Measurements from ENCODE around the gene RAI14. TPM values are rescaled to one million over a fixed set of nuclear protein-coding genes. Genes with fewer than 3 reads are reported as not detected.
"Not testable (repeated sequence)": the region's sequence is repeated elsewhere in the genome, so short reads cannot be mapped to it uniquely, and the experiment has no call there.

Gene RAI14
- total RNA-seq, 1 donor from 2014 or later, result 1.2 TPM

DNA sequence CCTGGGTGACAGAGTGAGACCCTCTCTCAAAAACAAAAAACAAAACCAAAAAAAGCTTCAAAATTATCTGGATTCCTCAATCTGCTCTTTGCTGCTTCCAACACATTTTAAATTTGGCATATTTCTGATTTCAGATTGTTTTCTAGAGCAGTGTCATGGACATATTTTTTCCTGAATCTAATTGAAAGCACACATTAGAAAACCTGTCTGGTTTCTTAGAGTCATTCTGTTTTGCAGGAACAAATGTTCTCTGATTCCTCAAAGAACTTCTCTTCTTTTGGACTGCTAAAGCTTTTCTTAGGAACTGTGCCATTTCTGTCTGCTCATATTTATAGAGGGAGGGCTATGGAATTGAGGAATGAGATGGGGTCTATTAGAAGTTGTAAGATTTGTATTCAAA is 81.6 kb downstream of the RAI14 start:
- H3K4me1 Mint-ChIP-seq (ENCODE audit: low read depth), result no peaks in the 10 kb centered on the region
- peaks cover 2% of the 10 kb centered on the region for H3K27me3 Mint-ChIP-seq (ENCODE audit: insufficient read depth)
- no peaks in the 10 kb centered on the region for H3K9me3 Mint-ChIP-seq
- H3K4me3 Mint-ChIP-seq, result no peak overlapping the region
- H3K27ac Mint-ChIP-seq, result no peak overlapping the region
- no peak for DNase-seq (ENCODE audit: low spot score)
- H3K36me3 Mint-ChIP-seq (ENCODE audit: low read depth), result no peaks in the 10 kb centered on the region
- intact Hi-C loops (cut with micrococcal nuclease), result no loop called here

DNA sequence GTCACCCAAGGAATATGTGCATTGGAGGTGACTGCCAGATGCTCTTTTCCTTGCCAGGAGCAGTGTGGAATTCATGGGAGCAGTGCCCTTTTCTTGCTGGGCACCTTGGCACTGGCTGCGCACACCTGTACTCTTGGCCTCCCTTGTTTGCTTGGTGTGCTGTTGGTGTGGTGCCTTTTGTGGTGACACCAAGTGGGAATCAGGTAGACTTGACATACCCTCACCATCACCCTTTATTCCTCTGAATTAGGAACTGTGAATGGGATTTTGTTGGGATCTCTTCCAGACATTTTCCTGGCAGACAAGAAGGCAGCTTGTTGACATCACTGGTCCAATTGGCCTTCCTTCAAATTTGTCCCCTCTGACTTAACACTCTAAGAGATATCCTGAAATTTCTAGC is 82.3 kb downstream of the RAI14 start:
- Mint-ChIP-seq H3K27ac (no peak overlapping the region), H3K4me1 (ENCODE audit: low read depth) (no peaks in the 10 kb centered on the region), H3K27me3 (ENCODE audit: insufficient read depth) (peaks cover 2% of the 10 kb centered on the region), H3K9me3 (no peaks in the 10 kb centered on the region), H3K36me3 (ENCODE audit: low read depth) (no peaks in the 10 kb centered on the region), H3K4me3 (no peak overlapping the region)
- intact Hi-C loops (cut with micrococcal nuclease), result no loop called here
- DNase-seq (ENCODE audit: low spot score), result no peak

DNA sequence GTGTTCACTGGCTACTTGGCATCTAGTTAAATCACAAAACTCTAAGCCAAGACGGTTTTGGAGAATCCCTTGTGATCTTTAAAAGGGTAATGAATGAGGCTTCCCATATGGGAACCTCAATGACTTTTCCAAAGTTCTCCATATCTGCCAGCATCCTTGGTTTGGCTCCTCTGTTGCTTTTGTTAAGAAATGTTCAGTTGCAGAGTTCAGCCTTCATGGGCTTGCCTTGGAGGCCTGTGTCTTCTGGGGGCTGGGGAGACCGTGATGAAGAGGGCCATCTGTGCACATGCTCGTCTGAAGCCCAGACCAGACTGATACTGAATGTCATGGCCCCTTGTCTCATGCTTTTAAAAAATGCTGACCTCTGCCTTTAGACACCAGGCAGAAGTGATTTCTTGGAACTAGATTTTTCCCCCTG is 84.3 kb downstream of the RAI14 start:
- intact Hi-C loops (cut with micrococcal nuclease), result no loop called here
- Mint-ChIP-seq H3K9me3 (no peaks in the 10 kb centered on the region), H3K36me3 (ENCODE audit: low read depth) (no peaks in the 10 kb centered on the region), H3K27ac (no peak overlapping the region), H3K27me3 (ENCODE audit: insufficient read depth) (peaks cover 2% of the 10 kb centered on the region), H3K4me1 (ENCODE audit: low read depth) (no peaks in the 10 kb centered on the region), H3K4me3 (no peak overlapping the region)
- no peak for DNase-seq (ENCODE audit: low spot score)

DNA sequence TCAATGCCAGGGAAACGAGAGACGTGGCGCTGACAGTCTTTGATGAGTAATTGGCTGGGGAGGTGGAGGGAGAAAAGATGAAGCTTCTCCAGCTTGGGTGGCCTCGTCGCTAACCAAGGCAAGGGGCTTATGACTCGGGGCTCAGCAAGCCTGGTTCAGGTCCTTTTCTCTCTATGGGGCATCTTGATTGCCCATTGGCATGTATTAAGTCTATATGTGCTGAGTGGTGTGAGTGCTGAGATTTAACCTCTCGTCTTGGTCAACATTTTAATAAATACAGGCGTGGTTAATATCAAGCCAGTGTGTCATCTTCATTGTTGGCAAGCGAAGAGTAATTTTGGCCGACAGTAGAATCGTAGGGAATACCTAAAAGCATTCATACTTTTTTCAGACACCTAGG is 85.9 kb downstream of the RAI14 start:
- intact Hi-C loops (cut with micrococcal nuclease), result no loop called here

DNA sequence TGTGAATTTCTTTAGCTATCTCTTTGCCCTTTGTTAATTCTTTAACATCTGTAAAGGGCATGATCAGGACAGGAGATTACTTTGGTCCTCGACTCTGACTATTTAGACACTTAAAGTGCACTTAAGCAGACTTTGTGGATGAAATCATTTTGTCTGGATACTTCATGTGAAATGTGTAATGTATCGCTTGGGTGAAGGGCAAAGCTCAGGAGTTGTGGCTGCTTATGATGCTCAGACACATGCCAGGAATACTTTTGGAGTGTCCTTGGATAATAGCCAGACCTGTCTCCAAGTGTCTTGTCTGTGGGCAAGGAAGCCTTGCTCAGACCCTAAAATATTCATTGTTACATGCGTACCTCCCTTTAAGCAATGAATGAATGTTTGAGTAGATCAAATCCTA is 87.8 kb downstream of the RAI14 start:
- Mint-ChIP-seq H3K27ac (no peak overlapping the region), H3K27me3 (ENCODE audit: insufficient read depth) (peaks cover 5% of the 10 kb centered on the region), H3K36me3 (ENCODE audit: low read depth) (no peaks in the 10 kb centered on the region), H3K9me3 (no peaks in the 10 kb centered on the region), H3K4me3 (no peak overlapping the region), H3K4me1 (ENCODE audit: low read depth) (no peaks in the 10 kb centered on the region)
- no peak for DNase-seq (ENCODE audit: low spot score)
- intact Hi-C loops (cut with micrococcal nuclease), result no loop called here

More for the DNA sequence above, 85.9 kb downstream of the RAI14 start:
- H3K36me3 Mint-ChIP-seq (ENCODE audit: low read depth), result no peaks in the 10 kb centered on the region
- H3K9me3 Mint-ChIP-seq, result no peaks in the 10 kb centered on the region
- H3K27me3 Mint-ChIP-seq (ENCODE audit: insufficient read depth), result peaks cover 8% of the 10 kb centered on the region
- H3K4me3 Mint-ChIP-seq, result no peak overlapping the region
- no peak for DNase-seq (ENCODE audit: low spot score)
- no peaks in the 10 kb centered on the region for H3K4me1 Mint-ChIP-seq (ENCODE audit: low read depth)
- no peak overlapping the region for H3K27ac Mint-ChIP-seq

DNA sequence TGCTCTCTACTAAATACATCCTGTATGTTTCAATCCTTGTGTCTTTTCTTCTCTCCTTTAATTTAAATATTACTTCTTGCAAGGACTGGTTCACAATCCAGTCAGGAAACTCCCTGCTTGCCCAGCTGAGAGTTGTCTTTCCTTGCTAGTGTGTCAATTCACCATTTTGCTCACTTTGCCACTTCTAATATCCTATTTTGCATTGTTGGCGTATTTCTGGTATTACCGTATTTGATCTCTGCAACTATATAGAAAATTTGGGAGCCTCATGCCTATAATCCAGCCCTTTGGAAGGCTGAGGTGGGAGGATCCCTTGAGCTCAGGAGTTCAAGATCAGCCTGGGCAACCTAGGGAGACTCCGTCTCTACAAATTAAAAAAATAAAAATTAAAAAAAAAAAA is 92.3 kb downstream of the RAI14 start:
- no peaks in the 10 kb centered on the region for H3K36me3 Mint-ChIP-seq (ENCODE audit: low read depth)
- no peak overlapping the region for H3K27ac Mint-ChIP-seq
- intact Hi-C loops (cut with micrococcal nuclease), result no loop called here
- peaks cover 5% of the 10 kb centered on the region for H3K27me3 Mint-ChIP-seq (ENCODE audit: insufficient read depth)
- H3K9me3 Mint-ChIP-seq, result no peaks in the 10 kb centered on the region
- no peak for DNase-seq (ENCODE audit: low spot score)
- no peak overlapping the region for H3K4me3 Mint-ChIP-seq
- no peaks in the 10 kb centered on the region for H3K4me1 Mint-ChIP-seq (ENCODE audit: low read depth)

DNA sequence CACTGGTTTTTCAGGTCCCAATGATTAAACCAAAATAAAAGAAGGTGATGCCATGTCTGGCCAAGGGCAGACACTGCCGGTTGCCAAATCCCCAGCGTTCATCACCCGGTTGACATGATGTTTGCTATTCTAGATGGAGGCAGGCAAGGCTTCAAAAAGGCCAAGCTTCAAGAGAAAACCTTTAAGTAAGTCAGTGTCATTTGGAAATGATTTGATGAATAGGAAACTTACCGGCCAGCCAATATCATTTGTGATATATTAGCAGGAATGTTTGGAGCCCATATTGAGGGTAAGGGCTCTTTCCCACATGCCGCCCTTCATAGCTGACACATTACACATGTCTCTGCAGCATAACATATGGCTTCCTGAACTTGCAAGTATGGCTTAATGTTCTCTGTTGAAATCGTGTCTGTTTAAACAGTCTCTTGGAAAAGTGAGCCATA is 93.3 kb downstream of the RAI14 start:
- Mint-ChIP-seq H3K36me3 (ENCODE audit: low read depth) (no peaks in the 10 kb centered on the region), H3K4me3 (no peak overlapping the region), H3K27me3 (ENCODE audit: insufficient read depth) (peaks cover 5% of the 10 kb centered on the region), H3K9me3 (no peaks in the 10 kb centered on the region), H3K4me1 (ENCODE audit: low read depth) (no peaks in the 10 kb centered on the region), H3K27ac (no peak overlapping the region)
- no peak for DNase-seq (ENCODE audit: low spot score)
- intact Hi-C loops (cut with micrococcal nuclease), result no loop called here

DNA sequence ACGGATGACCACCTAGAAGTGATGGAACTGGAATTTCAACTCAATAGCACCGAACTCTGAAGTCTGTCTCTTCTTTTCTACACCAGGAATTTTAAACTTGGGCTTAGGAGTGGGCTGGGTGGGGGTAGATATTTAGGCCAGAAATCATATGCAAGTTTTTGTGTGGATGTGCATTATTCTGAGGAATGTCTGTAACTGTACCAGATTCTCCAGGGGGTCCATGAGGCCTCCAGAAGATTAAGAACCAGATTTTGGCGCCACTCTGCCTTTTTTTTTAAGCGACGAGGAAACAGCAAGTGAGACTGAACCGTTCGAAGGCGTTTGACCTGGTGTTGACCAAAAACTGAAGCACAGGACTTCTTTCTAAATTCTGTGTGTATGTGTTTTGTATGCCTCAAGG is 94.1 kb downstream of the RAI14 start:
- no peak overlapping the region for H3K27ac Mint-ChIP-seq
- H3K27me3 Mint-ChIP-seq (ENCODE audit: insufficient read depth), result peaks cover 5% of the 10 kb centered on the region
- H3K9me3 Mint-ChIP-seq, result no peaks in the 10 kb centered on the region
- H3K4me1 Mint-ChIP-seq (ENCODE audit: low read depth), result no peaks in the 10 kb centered on the region
- DNase-seq (ENCODE audit: low spot score), result no peak
- H3K4me3 Mint-ChIP-seq, result no peak overlapping the region
- intact Hi-C loops (cut with micrococcal nuclease), result no loop called here
- H3K36me3 Mint-ChIP-seq (ENCODE audit: low read depth), result no peaks in the 10 kb centered on the region

DNA sequence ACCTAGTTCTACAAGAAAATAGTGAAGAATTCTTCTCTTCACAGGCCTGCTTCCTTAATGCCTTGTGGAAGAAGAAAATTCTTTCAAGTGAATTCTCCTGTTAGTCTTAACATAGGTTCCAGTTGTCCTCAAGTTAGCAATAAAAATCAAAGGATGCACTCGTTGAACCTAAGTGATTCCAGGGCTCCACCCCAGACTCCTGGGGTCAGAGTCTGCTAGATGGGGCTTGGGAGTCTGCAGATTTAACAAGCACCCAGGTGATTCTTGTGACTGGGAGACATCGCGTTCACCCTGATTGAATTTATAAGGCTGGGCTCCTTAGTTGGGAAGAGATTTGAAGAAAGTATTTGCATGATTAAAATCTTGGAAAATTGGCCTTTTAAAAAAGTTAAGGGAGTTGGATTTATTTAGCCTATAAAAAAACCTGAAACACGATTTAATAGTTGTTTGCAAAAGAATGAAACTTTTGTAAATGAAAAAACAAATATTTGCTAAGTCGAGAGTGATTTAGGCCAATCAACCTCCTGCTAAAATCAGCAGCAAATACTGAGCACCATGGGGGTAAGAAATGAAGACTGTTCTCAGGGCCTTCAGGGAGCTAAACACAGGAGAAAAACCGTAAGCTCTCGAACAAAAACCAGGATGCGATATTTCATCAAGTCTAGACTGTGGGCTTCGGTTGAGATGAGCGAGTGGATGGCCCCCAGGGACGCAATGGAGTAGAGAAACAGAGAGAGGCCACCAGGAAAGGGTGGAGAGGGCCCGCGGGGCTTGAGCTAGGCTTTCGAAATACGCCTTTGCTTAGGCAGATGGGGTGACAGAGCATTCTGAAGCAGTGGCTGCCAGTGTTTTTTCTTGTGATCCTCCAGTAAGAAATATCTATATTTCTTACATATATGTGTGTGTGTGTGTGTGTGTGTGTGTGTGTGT is 95.9 kb downstream of the RAI14 start:
- Mint-ChIP-seq H3K9me3 (no peaks in the 10 kb centered on the region), H3K27ac (no peak overlapping the region), H3K4me3 (no peak overlapping the region), H3K36me3 (ENCODE audit: low read depth) (no peaks in the 10 kb centered on the region), H3K4me1 (ENCODE audit: low read depth) (no peaks in the 10 kb centered on the region), H3K27me3 (ENCODE audit: insufficient read depth) (no peaks in the 10 kb centered on the region)
- no peak for DNase-seq (ENCODE audit: low spot score)
- intact Hi-C loops (cut with micrococcal nuclease), result no loop called here

DNA sequence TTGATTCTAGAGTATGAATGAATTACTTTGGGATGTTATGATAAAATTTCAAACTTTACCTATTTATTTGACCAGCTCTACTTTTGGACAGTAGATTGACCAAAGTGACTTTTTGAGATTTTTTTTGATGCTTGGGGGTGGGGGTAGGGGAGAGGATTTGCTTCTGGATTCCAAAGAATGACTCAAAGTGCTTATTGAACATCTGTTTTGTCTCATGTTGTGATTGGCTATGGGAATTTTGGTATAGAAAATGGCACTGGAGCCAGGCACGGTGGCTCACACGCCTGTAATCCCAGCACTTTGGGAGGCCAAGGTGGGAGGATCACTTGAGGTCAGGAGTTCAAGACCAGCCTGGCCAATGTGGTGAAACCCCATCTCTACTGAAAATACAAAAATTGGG is 97.1 kb downstream of the RAI14 start:
- H3K27ac Mint-ChIP-seq; DNase-seq (ENCODE audit: low spot score); H3K27me3 Mint-ChIP-seq (ENCODE audit: insufficient read depth); H3K4me3 Mint-ChIP-seq; H3K4me1 Mint-ChIP-seq (ENCODE audit: low read depth); H3K9me3 Mint-ChIP-seq; H3K36me3 Mint-ChIP-seq (ENCODE audit: low read depth); intact Hi-C loops (cut with micrococcal nuclease): not testable (repeated sequence)

DNA sequence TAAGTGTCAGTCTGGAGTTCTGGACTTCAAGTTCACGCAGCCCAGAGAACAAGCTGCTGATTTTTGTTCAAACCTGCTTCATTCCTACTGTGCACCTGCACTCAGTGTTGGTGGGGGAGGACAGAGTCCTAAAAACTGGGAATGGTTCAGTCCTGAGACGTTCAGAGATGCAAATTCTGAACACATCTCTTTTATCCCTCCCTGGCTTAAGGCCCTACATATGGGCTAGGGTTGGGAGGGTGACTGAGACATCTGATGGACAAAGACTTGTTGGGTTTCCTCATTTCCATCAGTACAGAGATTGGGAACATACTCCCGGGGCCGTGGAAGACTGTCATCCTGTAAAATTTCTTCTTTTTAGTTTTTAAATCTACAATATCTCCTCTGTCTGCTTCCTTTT is 99.8 kb downstream of the RAI14 start:
- H3K27me3 Mint-ChIP-seq (ENCODE audit: insufficient read depth), result no peaks in the 10 kb centered on the region
- H3K36me3 Mint-ChIP-seq (ENCODE audit: low read depth), result no peaks in the 10 kb centered on the region
- intact Hi-C loops (cut with micrococcal nuclease), result no loop called here
- no peaks in the 10 kb centered on the region for H3K9me3 Mint-ChIP-seq
- no peak overlapping the region for H3K27ac Mint-ChIP-seq
- DNase-seq (ENCODE audit: low spot score), result no peak
- no peaks in the 10 kb centered on the region for H3K4me1 Mint-ChIP-seq (ENCODE audit: low read depth)
- no peak overlapping the region for H3K4me3 Mint-ChIP-seq

DNA sequence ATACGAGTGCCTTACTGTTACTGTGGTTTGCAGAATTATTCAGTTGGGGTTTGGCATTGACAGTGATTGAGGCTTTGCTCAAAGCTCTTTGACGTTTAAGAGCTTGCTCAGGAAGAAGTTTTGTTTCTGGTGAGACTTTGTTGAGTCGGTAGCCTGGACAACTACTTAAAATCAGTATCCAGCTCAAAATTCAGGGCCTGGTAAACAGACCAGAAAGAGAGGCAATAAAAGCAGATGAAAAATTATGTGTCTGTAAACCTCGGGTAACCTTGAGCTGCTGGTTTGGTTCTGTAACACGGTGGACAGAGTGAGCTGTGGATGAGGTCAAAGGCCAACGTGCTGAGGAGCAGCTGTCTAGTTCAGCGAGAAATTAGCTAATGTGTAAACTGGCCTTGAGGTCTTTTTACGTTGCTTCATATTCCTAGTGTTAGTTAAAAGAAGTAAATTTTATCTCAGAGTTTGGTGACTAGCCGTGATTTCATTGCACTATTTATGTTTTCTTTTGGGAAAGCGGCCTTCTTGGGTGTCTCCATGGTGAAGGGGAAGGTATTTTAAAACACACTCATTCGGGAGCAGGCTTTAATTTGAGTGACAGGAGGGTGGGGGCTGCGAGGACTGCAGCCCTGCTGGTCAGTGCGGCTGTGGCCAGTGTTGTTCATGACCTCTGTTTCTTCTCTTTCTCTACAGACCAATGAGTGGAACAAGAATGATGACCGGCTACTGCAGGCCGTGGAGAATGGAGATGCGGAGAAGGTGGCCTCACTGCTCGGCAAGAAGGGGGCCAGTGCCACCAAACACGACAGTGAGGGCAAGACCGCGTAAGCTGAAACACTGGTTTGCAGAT is 100.9 kb downstream of the RAI14 start:
- no peaks in the 10 kb centered on the region for H3K27me3 Mint-ChIP-seq (ENCODE audit: insufficient read depth)
- no peaks in the 10 kb centered on the region for H3K4me1 Mint-ChIP-seq (ENCODE audit: low read depth)
- no peaks in the 10 kb centered on the region for H3K9me3 Mint-ChIP-seq
- H3K36me3 Mint-ChIP-seq (ENCODE audit: low read depth), result no peaks in the 10 kb centered on the region
- H3K27ac Mint-ChIP-seq, result no peak overlapping the region
- intact Hi-C loops (cut with micrococcal nuclease), result no loop called here
- no peak for DNase-seq (ENCODE audit: low spot score)
- H3K4me3 Mint-ChIP-seq, result no peak overlapping the region

DNA sequence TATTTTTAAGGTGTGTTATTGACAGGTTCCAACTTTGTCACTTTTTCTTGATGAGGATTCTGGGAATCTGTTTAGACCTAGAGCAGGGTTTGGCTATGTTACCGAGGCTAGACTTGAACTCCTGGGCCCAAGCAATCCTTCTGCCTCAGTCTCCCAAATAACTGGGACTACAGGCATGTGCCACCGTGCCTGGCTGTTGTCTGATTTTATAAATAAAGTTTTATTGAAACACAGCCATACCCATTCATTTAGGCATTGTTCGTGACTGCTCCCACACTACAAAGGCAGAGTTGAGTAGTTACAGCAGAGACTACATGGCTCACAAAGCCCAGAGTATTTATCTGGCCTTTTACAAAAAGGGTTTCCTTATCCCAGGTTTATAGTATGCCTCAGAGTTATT is 102.4 kb downstream of the RAI14 start:
- DNase-seq (ENCODE audit: low spot score), result no peak
- intact Hi-C loops (cut with micrococcal nuclease), result no loop called here
- Mint-ChIP-seq H3K27ac (no peak overlapping the region), H3K9me3 (no peaks in the 10 kb centered on the region), H3K4me1 (ENCODE audit: low read depth) (no peaks in the 10 kb centered on the region), H3K36me3 (ENCODE audit: low read depth) (no peaks in the 10 kb centered on the region), H3K4me3 (no peak overlapping the region), H3K27me3 (ENCODE audit: insufficient read depth) (no peaks in the 10 kb centered on the region)

Data from activated T-helper 1 cell treated with anti-CD3 and anti-CD28 coated beads, Interleukin-12 subunit alpha, Interleukin-12 subunit beta, Interleukin-2, Interleukin-4 antibody, amounts not matched to agents 30 ng/mL and 10 ng/mL and 1 ng/mL, durations not matched to agents 14 hours and 24 hours and 36 hours (primary cell).